B cell (primary cell): Measurements from ENCODE around the gene PANK2.

ENCODE experiments used
- EZH2 ChIP-seq: IDR thresholded peaks from 2 replicates; pipeline ENCODE4 v1.6.1; 2012; ENCODE audit warnings: borderline replicate concordance, low read depth, mild to moderate bottlenecking, moderate library complexity, low read length; ENCODE audit not compliant: insufficient read depth, poor library complexity, severe bottlenecking
- TF ChIP-seq, protein P1 (sequence below): fragments of 200-600 bp; IDR thresholded peaks from one replicate; pipeline ENCODE4 v1.8.0; 2022; ENCODE audit warnings: antibody characterized with exemption, mild to moderate bottlenecking

DNA sequence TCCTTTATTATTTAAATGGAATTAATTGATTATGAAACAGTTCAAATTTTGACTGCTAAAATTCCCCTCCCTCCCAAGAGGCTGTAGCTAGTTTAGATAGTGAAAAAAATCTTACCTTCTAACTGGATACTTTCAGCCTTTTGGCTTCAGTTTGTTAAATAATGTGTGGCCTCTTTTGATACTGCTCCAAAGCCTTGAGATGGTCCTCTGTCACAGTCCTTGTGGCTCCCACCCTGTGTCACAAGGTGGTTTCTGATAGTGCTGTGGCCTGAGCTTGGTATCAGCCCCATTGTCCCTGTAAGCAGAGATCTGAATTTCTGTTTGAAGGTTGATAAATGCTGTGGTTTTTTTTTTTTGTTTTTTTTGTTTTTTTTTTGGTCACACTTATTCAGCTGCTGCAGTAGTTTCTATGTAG is 20.8 kb downstream of the PANK2 start:
- TF ChIP-seq EZH2: no peak
- TF ChIP-seq, protein P1, sequence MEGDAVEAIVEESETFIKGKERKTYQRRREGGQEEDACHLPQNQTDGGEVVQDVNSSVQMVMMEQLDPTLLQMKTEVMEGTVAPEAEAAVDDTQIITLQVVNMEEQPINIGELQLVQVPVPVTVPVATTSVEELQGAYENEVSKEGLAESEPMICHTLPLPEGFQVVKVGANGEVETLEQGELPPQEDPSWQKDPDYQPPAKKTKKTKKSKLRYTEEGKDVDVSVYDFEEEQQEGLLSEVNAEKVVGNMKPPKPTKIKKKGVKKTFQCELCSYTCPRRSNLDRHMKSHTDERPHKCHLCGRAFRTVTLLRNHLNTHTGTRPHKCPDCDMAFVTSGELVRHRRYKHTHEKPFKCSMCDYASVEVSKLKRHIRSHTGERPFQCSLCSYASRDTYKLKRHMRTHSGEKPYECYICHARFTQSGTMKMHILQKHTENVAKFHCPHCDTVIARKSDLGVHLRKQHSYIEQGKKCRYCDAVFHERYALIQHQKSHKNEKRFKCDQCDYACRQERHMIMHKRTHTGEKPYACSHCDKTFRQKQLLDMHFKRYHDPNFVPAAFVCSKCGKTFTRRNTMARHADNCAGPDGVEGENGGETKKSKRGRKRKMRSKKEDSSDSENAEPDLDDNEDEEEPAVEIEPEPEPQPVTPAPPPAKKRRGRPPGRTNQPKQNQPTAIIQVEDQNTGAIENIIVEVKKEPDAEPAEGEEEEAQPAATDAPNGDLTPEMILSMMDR: no peak
